K562 (cell line): ENCODE measurements around the gene KRTCAP2. TPM values are rescaled to one million over a fixed set of nuclear protein-coding genes. Genes with fewer than 3 reads are reported as not detected.

ENCODE experiments used
- CHD7 ChIP-seq: fragments of 200-600 bp; sonication (generic); IDR thresholded peaks from one replicate; pipeline ENCODE4 v1.6.1; 2012; ENCODE audit warnings: mild to moderate bottlenecking, low read depth, low read length, inconsistent platforms
- DEAF1 ChIP-seq: fragments of 450-650 bp; formaldehyde crosslinking; IDR thresholded peaks from 2 replicates; pipeline ENCODE4 v1.4.0; 2020; ENCODE audit warnings: mild to moderate bottlenecking, moderate library complexity
- FOXP1 ChIP-seq: sonication (generic); formaldehyde crosslinking; IDR thresholded peaks from 2 replicates; pipeline ENCODE4 v1.8.0; 2022; ENCODE audit warnings: mild to moderate bottlenecking, missing genetic modification reagents
- NCOA6 ChIP-seq: fragments of 450-650 bp; IDR thresholded peaks from 2 replicates; pipeline ENCODE4 v1.6.1; 2017; ENCODE audit warnings: mild to moderate bottlenecking
- SMARCA5 ChIP-seq: fragments of 450-650 bp; IDR thresholded peaks from 2 replicates; pipeline ENCODE4 v1.6.1; 2016
- THAP7 ChIP-seq: fragments of 250-450 bp; sonication (Bioruptor Pico); IDR thresholded peaks from 2 replicates; pipeline ENCODE4 v1.5.0; 2021
- ZNF79 ChIP-seq: fragments of 250-450 bp; sonication (Bioruptor Pico); IDR thresholded peaks from 2 replicates; pipeline ENCODE4 v1.4.0; 2020; ENCODE audit warnings: low read depth, mild to moderate bottlenecking, moderate library complexity
- polyA plus RNA-seq, 8 experiments: library from polyadenylated mRNA; depleted of rRNA in 4 of 8; stranded (reverse) in 5 of 8; unstranded in 3 of 8; fragments of >200 nt; fragmentation: Nextera tagmentation in 2 of 8; fragmentation: Illumina TruSeq in 1 of 8; extraction: Ambion mirVana in 2 of 8; extraction: Trizol in 1 of 8; gene quantifications; 2 replicates each; pipeline versions ENCODE4 v1.2.1 to v1.2.3, GENCODE V29; 2011 to 2014; ENCODE audit warnings: inconsistent platforms in 1 of 8, missing spikeins in 1 of 8
- total RNA-seq, 7 experiments: library from RNA; depleted of rRNA in 6 of 7; stranded (reverse); fragments of >200 nt in 6 of 7; fragmentation: Illumina TruSeq in 2 of 7; extraction: Trizol in 2 of 7; gene quantifications; 2 replicates each; pipeline versions ENCODE4 v1.2.1 to v1.2.3, GENCODE V29; 2011 to 2021; ENCODE audit warnings: low replicate concordance in 1 of 7
- TF ChIP-seq, protein P1 (sequence below), 2 experiments: fragments of 450-650 bp in 1 of 2; sonication (generic) in 1 of 2; formaldehyde crosslinking in 1 of 2; IDR thresholded peaks in 1 of 2; conservative IDR thresholded peaks in 1 of 2; 2 replicates each; pipeline versions ENCODE4 v1.6.1 to v1.8.1; 2016 to 2023; ENCODE audit warnings: mild to moderate bottlenecking in 2 of 2, moderate library complexity in 2 of 2, inconsistent platforms in 1 of 2, missing genetic modification reagents in 1 of 2
- TF ChIP-seq, protein P2 (sequence below): fragments of 450-650 bp; IDR thresholded peaks from 2 replicates; pipeline ENCODE4 v1.6.1; 2017; ENCODE audit warnings: antibody characterized with exemption

The KRTCAP2 gene
- total and polyA plus RNA-seq, 9 of the 15 experiments (the other 6 are each of a cell fraction or from before 2014, with no cell fraction given) = 126 to 436 (median 244) TPM

DNA sequence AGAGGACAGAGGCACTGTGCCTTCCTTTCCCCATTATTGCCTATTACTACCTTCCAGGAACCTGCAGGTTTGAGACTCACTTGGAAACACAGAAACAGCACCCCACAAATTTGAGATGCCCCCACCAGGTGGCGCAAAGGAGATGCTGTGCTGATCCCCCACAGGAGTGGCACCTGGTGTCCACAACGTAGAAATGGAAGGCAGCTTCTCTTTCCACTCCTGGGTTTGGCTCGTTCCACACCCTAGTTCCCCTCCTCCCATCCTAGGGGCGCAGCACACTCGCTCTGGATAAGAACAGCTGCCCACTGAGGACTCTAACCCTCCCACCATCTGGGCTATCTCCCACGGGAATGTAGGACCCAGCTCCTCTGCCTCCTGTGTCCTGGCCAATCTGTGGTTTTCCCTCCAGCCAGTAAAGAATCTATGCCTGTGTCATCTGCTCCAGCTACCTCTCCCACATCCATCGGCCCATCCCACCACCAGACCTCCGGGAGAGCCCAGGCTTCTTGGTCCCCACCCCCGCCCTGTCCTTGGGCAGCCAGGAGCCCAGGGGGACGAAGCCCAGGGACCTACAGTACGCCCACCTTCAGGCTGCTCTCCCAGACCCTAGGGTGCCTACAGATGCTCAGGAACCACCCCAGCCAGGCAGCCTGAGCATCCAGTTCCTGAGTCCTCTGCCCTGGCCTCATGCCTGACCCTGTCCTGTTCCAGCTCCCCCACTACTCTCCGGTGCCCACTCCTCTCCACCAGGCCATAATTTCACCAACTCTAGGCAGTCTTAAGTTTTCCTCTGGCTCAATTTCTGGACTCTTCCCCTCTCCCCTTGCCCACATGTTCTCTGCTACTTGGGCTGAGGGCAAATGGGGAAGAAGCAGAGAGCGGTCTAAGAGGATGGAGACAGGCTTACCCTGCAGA, 34.0 kb upstream of the KRTCAP2 start (continued):
- TF ChIP-seq, protein P1, sequence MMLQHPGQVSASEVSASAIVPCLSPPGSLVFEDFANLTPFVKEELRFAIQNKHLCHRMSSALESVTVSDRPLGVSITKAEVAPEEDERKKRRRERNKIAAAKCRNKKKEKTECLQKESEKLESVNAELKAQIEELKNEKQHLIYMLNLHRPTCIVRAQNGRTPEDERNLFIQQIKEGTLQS (IDR thresholded peaks at IDR 0.05) = no peak
- TF ChIP-seq, protein P1 (CRISPR knock-in tag; conservative IDR thresholded peaks at IDR 0.05) = no peak
- TF ChIP-seq NCOA6 (no peak), FOXP1 (CRISPR knock-in tag) (no peak), CHD7 (no peak), ZNF79 (CRISPR knock-in tag) (no peak), THAP7 (no peak), SMARCA5 (no peak), DEAF1 (CRISPR knock-in tag) (peak; percentile 85)
- TF ChIP-seq, protein P2, sequence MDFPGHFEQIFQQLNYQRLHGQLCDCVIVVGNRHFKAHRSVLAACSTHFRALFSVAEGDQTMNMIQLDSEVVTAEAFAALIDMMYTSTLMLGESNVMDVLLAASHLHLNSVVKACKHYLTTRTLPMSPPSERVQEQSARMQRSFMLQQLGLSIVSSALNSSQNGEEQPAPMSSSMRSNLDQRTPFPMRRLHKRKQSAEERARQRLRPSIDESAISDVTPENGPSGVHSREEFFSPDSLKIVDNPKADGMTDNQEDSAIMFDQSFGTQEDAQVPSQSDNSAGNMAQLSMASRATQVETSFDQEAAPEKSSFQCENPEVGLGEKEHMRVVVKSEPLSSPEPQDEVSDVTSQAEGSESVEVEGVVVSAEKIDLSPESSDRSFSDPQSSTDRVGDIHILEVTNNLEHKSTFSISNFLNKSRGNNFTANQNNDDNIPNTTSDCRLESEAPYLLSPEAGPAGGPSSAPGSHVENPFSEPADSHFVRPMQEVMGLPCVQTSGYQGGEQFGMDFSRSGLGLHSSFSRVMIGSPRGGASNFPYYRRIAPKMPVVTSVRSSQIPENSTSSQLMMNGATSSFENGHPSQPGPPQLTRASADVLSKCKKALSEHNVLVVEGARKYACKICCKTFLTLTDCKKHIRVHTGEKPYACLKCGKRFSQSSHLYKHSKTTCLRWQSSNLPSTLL = no peak
